Stimulated activated CD4-positive, alpha-beta T cell treated with anti-CD3 and anti-CD28 coated beads, Interleukin-12 subunit alpha, Interleukin-12 subunit beta, amount 100 ng/mL, for 48 hours (primary cell): Measurements from ENCODE around the gene MAPK8.
"Not testable (repeated sequence)": the region's sequence is repeated elsewhere in the genome, so short reads cannot be mapped to it uniquely, and the experiment has no call there.

ENCODE experiments used
- DNase-seq, 3 donors: peaks; one replicate each; pipeline ENCODE4 v3.0.0-alpha.2; 2020; ENCODE audit warnings: low read depth in 2 of 3, low spot score in 1 of 3

Gene MAPK8

DNA sequence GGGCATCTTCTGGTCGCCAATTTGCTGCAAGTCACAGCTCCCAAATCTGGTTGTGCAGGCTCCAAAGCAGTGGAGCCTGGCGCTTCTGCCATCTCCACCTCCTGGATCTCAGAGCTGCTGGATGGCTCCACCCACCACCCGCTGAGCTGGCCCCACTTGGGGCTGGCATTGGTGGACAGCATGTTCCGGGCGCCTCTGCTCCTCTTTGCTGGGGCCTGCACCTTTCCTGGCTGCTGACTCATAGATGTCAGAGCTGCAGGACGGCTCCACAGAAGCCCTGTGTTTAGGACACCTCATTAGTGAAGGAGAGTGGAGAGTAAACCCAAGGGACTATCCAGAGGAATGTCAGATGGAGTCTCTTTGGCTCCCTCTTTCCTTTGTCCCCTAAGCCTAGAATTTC, 27.4 kb downstream of the MAPK8 start:
- DNase-seq: no peak

- DNase-seq: no peak
Measured at GRCh38 chr10:48335788-48336187, 29.3 kb downstream of the MAPK8 start.

- DNase-seq: no peak
Measured at GRCh38 chr10:48336978-48337599, 30.6 kb downstream of the MAPK8 start.

DNA sequence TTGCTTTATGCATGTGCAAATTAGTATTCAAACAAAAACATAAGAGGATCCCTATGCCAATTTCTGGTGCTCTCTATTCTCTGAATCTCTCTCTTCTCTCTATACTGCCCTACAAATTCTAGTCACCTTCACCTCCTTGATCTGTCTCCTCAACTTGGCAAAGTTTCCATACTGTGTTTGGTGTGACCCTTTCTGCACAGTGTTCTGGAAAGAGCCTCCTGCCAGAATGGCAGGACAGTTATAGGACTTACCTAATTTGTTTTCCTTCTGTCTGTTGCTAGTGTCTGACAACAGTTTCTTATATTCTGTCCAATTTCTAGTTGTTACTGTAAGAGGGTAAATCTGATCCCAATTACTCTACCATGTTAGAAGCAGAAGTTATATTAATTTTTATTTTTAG, 34.3 kb downstream of the MAPK8 start:
- DNase-seq: no peak

DNA sequence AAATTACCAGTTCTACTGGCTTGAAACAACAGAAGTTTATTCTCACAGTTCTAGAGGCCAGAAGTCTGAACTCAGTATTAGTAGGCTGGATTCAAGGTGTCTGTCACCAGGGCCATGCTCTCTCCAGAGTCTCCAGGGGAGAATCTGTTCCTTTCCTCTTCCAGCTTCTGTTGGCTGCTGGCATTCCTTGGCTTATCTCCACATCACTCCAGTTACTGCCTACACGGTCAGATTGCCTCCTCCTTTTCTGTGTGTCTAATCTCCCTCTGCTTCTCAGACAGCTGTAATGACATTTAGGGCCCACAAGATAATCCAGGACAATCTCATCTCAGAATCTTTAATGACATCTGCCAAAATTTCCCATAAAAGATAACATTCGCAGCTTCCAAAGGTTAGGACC, 36.6 kb downstream of the MAPK8 start:
- DNase-seq: no peak

GRCh38 chr10:48343921-48344598, 37.6 kb downstream of the MAPK8 start:
- DNase-seq: no peak

DNA sequence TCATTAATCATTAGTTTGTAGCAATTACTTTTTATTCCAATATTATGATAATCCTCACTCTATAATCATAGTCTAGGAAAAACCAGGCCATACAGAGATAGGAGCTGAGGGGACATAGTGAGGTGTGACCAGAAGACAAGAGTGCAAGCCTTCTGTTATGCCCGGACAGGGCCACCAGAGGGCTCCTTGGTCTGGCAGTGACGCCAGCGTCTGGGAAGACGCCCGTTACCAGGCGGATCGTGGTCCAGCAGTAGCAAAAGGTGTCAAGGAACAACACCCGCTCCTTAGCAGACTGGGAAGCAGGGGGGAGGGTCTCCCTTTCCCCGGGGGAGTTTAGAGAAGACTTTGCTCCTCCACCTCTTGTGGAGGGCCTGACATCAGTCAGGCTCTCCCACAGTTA, 39.8 kb downstream of the MAPK8 start:
- DNase-seq: not testable (repeated sequence)

GRCh38 chr10:48347539-48347938, 41.1 kb downstream of the MAPK8 start:
- DNase-seq: not testable (repeated sequence)

DNA sequence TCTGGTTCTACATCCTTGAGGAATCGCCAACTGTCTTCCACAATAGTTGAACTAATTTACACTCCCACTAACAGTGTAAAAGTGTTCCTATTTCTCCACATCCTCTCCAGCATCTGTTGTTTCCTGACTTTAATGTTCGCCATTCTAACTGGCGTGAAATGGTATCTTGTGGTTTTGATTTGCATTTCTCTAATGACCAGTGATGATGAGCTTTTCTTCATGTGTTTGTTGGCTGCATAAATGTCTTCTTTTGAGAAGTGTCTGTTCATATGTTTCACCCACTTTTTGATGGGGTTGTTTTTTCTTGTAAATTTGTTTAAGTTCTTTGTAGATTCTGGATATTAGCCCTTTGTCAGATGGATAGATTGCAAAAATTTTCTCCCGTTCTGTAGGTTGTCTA, 41.5 kb downstream of the MAPK8 start:
- DNase-seq: not testable (repeated sequence)

- DNase-seq: no peak
Measured at GRCh38 chr10:48353246-48353645, 46.8 kb downstream of the MAPK8 start.

DNA sequence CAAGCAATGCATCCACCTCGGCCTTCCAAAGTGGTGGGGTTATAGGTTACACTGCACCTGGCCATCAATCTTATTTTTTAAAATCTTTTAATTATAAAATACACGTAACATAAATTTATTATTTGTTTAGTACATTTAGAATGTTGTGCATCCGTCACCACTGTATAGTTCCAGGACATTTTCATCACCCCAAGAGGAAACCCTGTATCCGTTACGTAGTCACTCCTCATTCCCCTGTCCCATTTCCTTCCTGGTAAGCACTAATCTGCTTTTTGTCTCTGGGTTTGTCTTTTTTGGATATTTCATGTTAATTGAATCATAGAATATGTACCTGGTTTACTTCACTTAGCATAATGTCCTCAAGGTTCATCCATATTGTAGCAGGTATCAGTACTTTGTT, 51.2 kb downstream of the MAPK8 start:
- no peak for DNase-seq

GRCh38 chr10:48358162-48358561, 51.7 kb downstream of the MAPK8 start:
- no peak for DNase-seq

- no peak for DNase-seq
Measured at GRCh38 chr10:48358838-48359237, 52.4 kb downstream of the MAPK8 start.

- DNase-seq: no peak
Measured at GRCh38 chr10:48361176-48361575, 54.7 kb downstream of the MAPK8 start.

DNA sequence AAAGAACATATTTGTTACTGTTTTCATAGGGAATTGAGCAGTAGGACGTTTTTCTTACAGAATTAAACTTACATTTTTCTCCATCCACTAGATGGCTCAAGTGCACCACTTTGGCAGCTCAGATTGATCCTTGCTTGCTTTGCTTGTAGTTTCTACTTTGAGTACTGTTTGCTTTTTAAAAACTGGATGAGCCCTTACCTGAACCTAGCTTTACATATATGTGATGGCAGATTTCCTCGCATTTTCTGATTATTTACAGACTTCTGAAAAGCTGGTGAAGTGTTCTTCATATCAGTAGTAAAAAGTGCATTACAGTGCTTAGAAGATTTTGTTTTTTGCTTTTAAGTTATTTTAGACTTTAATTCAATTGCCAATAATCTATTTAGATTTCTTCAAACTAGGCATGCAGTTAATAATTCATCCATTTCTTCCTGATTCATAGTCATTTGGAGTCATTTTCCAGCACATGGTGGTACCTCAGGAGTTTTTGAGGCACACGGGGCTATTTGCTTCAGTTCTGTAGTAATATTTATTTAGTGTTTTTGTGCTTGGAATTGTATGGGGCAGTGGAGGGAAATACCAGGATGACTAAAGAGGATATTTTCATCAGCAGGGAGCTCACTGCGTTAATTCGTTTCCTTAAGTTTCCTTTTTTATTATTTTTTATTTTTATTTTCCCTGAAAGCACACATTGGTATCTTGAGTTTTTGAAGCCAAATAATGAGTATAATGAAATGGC, 57.3 kb downstream of the MAPK8 start:
- peak in 1 of 3 donors; percentile 31 for DNase-seq

- DNase-seq: no peak
Measured at GRCh38 chr10:48364659-48365405, 58.4 kb downstream of the MAPK8 start.

DNA sequence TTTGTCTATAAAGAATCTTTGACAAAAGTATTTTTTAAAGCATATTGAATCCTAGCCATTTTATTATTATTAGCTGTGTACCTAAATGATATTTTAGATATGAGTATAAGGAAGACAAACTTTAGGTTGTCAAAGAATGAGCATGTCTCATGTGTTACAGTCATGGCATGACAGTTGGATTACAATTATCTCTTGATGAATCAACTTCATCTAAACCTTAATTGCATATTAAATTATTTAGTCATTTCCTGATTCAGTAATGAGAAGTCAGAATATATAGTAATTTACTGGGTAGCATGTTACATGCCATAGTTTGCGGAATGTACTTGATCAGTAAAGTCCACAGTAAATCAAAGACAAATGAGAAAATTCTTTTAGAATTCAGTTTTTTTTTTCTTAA, 59.2 kb downstream of the MAPK8 start:
- DNase-seq: no peak

GRCh38 chr10:48366261-48366660, 59.8 kb downstream of the MAPK8 start:
- no peak for DNase-seq

DNA sequence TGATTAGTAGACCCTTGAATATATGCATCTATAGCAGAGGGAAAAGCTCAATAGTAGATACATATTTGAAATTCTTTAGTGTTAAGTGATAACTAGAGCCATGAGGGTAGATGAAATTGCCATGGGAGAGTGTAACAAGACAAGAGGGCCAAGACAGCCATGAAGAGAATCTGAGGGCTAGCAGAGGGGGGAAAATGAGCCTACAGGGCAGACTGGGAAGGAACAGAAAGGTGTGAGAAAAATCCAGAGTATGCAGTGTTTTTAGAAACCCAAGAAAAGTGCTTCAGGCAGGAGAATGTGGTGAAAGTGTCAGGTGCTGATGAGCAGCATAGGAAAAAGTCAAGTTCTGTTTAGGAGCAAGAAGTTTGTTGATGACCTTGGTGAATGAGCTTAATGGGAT, 63.0 kb downstream of the MAPK8 start:
- no peak for DNase-seq

- no peak for DNase-seq
Measured at GRCh38 chr10:48377751-48378530, 71.5 kb downstream of the MAPK8 start.

DNA sequence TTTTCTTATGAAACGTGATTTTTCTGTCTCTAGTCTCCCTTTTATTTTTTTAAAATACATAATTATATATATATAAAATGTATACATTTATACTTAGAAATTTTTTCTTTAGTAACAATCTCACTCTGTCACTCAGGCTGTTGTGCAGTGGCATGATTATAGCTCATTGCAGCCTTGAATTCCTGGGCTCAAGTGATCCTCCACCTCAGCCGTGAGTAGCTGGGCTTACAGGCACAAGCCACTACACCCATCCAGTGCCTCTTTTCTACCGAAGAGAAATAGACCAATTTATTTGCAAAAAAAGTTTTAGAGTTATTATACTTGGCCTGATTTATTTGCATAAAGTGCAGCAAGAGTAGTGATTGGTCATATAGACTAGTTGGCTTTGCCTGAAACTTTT, 72.2 kb downstream of the MAPK8 start:
- DNase-seq: no peak
